Measurements from ENCODE around the gene ZEB2.

ZEB2 gene

GRCh38 chr2:144383571-144384100, 136.3 kb downstream of the ZEB2 start:
- Histone ChIP-seq H3K4me1 (no peaks in the 10 kb centered on the region), H3K36me3 (no peaks in the 10 kb centered on the region), H3K4me3 (ENCODE audit: low read depth, low read length) (no peak overlapping the region), H3K27me3 (no peaks in the 10 kb centered on the region), H3K9me3 (no peaks in the 10 kb centered on the region)
- TF ChIP-seq, protein P1, sequence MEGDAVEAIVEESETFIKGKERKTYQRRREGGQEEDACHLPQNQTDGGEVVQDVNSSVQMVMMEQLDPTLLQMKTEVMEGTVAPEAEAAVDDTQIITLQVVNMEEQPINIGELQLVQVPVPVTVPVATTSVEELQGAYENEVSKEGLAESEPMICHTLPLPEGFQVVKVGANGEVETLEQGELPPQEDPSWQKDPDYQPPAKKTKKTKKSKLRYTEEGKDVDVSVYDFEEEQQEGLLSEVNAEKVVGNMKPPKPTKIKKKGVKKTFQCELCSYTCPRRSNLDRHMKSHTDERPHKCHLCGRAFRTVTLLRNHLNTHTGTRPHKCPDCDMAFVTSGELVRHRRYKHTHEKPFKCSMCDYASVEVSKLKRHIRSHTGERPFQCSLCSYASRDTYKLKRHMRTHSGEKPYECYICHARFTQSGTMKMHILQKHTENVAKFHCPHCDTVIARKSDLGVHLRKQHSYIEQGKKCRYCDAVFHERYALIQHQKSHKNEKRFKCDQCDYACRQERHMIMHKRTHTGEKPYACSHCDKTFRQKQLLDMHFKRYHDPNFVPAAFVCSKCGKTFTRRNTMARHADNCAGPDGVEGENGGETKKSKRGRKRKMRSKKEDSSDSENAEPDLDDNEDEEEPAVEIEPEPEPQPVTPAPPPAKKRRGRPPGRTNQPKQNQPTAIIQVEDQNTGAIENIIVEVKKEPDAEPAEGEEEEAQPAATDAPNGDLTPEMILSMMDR (IDR thresholded peaks at IDR 0.05; ENCODE audit: low read depth, low read length), result no peak
- DNase-seq, result no peak

DNA sequence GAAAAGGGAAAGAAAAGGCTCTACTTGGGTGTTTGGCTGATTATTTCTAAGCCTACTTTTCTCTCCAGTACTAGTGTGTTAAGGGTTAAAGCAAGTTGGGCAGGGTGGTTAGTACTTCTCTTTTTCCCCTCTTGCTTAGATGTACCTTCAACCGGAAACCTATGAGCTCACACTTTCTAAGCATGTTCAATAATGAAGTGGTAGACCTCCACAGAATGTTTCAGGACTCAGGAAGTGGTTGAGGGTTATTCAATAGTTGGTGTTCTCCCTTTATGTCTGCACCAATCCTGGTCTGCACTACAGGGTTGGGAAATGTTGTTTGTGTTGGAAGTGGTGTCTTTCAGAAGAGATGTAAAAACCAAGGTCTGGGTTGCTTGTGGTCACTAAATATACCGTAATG, 137.1 kb downstream of the ZEB2 start:
- TF ChIP-seq, protein P1 (IDR thresholded peaks at IDR 0.05; ENCODE audit: low read depth, low read length), result no peak
- no peak for DNase-seq
- H3K4me3 ChIP-seq (ENCODE audit: low read depth, low read length), result no peak overlapping the region
- H3K4me1 ChIP-seq, result no peaks in the 10 kb centered on the region
- H3K9me3 ChIP-seq, result no peaks in the 10 kb centered on the region
- no peaks in the 10 kb centered on the region for H3K27me3 ChIP-seq
- no peaks in the 10 kb centered on the region for H3K36me3 ChIP-seq

DNA sequence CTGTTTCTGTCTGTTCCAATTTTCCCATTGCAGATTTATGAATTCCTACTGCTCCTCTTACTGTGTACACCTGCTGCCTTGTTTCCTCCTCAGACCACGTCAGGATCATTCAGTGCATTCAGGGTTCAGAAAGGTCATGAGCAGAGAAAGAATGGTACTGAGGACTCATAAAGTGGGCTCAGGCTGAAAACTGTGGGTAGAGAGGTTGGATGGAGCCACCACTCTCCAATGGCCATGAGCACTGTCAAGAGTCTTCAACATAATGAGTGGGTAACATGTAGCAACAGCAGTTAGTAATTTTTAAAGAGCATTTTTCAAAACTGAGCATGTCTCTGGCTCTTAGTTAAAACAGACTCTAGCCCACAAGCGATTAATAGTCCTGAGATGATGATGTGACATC, 138.2 kb downstream of the ZEB2 start:
- Histone ChIP-seq H3K9me3 (no peaks in the 10 kb centered on the region), H3K4me3 (ENCODE audit: low read depth, low read length) (no peak overlapping the region)
- TF ChIP-seq, protein P1 (IDR thresholded peaks at IDR 0.05; ENCODE audit: low read depth, low read length), result no peak

GRCh38 chr2:144379851-144380311, 140.0 kb downstream of the ZEB2 start:
- no peak for DNase-seq
- no peaks in the 10 kb centered on the region for H3K27me3 ChIP-seq
- no peaks in the 10 kb centered on the region for H3K36me3 ChIP-seq
- TF ChIP-seq, protein P1 (IDR thresholded peaks at IDR 0.05; ENCODE audit: low read depth, low read length), result no peak
- no peaks in the 10 kb centered on the region for H3K9me3 ChIP-seq
- H3K4me3 ChIP-seq (ENCODE audit: low read depth, low read length), result no peak overlapping the region
- no peaks in the 10 kb centered on the region for H3K4me1 ChIP-seq

More for the DNA sequence above, 138.2 kb downstream of the ZEB2 start:
- no peaks in the 10 kb centered on the region for H3K27me3 ChIP-seq
- DNase-seq, result no peak
- no peaks in the 10 kb centered on the region for H3K4me1 ChIP-seq
- no peaks in the 10 kb centered on the region for H3K36me3 ChIP-seq

DNA sequence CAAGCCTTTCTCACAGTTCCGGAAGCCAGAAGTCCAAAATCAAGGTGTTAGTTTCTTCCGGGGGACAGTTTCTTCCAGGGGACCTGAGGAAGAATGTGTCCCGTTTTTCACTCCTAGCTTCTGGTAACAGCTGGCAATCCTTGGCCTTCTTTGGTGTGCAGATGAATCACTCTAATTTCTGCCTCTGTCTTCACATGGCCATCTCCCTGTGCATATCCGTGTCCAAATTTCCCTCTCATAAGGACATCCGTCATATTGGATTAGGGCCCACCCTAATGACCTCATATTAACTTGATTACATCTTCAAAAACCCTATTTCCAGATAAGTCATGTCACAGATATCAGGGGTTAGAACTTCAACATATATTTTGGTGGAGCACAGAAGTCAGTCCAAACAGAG, 141.4 kb downstream of the ZEB2 start:
- TF ChIP-seq, protein P1 (IDR thresholded peaks at IDR 0.05; ENCODE audit: low read depth, low read length), result no peak
- Histone ChIP-seq H3K36me3 (no peaks in the 10 kb centered on the region), H3K27me3 (no peaks in the 10 kb centered on the region), H3K9me3 (no peaks in the 10 kb centered on the region), H3K4me1 (no peaks in the 10 kb centered on the region), H3K4me3 (ENCODE audit: low read depth, low read length) (no peak overlapping the region)
- no peak for DNase-seq

GRCh38 chr2:144377914-144378313, 142.0 kb downstream of the ZEB2 start:
- TF ChIP-seq, protein P1 (IDR thresholded peaks at IDR 0.05; ENCODE audit: low read depth, low read length), result no peak

More at GRCh38 chr2:144377914-144378313, 142.0 kb downstream of the ZEB2 start:
- Histone ChIP-seq H3K4me3 (ENCODE audit: low read depth, low read length) (no peak overlapping the region), H3K36me3 (no peaks in the 10 kb centered on the region), H3K4me1 (no peaks in the 10 kb centered on the region), H3K9me3 (no peaks in the 10 kb centered on the region), H3K27me3 (no peaks in the 10 kb centered on the region)
- no peak for DNase-seq
